Adrenal gland (tissue), 5 donors: Measurements from ENCODE around the gene NGFR.

Experiments
- POLR2A ChIP-seq, 2 donors: fragments of 450-650 bp; IDR thresholded peaks; one replicate each; pipeline ENCODE4 v1.6.1; 2017; ENCODE audit warnings: antibody characterized with exemption in 2 of 2, mild to moderate bottlenecking in 2 of 2, moderate library complexity in 1 of 2
- TF ChIP-seq, protein P1 (sequence below), 6 experiments: fragments of 450-650 bp in 4 of 6; fragments of 200-600 bp in 2 of 6; sonication (generic) in 1 of 6; IDR thresholded peaks; 1 replicate in 5 of 6; 2 replicates in 1 of 6; pipeline versions ENCODE4 v1.5.1 to v1.8.0; 2016 to 2021; ENCODE audit warnings: antibody characterized with exemption in 6 of 6, mild to moderate bottlenecking in 2 of 6, moderate library complexity in 1 of 6
- donor health status: DM: no; HTN: no; CAD: no.

DNA sequence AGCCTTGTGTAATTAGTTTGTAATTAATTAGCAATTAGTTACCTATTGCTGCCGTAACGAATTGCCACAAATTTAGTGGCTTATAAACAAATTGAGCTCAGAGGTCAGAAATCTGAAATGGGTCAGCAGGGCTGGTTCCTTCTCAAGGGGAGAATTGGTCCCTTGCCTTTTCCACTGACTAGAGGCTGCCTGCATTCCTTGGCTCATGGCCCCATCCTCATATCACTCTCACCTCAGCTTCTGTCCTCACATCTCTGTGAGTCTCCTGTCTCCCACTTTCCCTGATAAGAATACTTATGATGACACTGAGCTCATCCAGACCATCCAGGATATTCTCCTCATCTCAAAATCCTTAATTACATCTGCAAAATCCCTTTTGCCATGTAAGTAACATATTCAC is 31.0 kb upstream of the NGFR start:
- TF ChIP-seq, protein P1, sequence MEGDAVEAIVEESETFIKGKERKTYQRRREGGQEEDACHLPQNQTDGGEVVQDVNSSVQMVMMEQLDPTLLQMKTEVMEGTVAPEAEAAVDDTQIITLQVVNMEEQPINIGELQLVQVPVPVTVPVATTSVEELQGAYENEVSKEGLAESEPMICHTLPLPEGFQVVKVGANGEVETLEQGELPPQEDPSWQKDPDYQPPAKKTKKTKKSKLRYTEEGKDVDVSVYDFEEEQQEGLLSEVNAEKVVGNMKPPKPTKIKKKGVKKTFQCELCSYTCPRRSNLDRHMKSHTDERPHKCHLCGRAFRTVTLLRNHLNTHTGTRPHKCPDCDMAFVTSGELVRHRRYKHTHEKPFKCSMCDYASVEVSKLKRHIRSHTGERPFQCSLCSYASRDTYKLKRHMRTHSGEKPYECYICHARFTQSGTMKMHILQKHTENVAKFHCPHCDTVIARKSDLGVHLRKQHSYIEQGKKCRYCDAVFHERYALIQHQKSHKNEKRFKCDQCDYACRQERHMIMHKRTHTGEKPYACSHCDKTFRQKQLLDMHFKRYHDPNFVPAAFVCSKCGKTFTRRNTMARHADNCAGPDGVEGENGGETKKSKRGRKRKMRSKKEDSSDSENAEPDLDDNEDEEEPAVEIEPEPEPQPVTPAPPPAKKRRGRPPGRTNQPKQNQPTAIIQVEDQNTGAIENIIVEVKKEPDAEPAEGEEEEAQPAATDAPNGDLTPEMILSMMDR (IDR thresholded peaks at IDR 0.05): no peak
- TF ChIP-seq POLR2A (IDR thresholded peaks at IDR 0.05): no peak
